Stimulated activated naive CD8-positive, alpha-beta T cell treated with anti-CD3 and anti-CD28 coated beads, Interleukin-15, Interleukin-2, amounts not matched to agents 100 ng/mL and 50 ng/mL, for 24 hours (primary cell): Measurements from ENCODE around the gene CACNA1C.

Source experiments
- H3K27ac Mint-ChIP-seq: one replicate; pipeline ENCODE4 v1.8.0; 2021; ENCODE audit warnings: mild to moderate bottlenecking, mixed read lengths
- H3K27me3 Mint-ChIP-seq: one replicate; pipeline ENCODE4 v1.8.0; 2021; ENCODE audit warnings: mixed read lengths
- H3K36me3 Mint-ChIP-seq: one replicate; pipeline ENCODE4 v1.8.0; 2021; ENCODE audit warnings: low read depth, mixed read lengths
- H3K4me1 Mint-ChIP-seq: one replicate; pipeline ENCODE4 v1.8.0; 2021; ENCODE audit warnings: low read depth, mixed read lengths
- H3K4me3 Mint-ChIP-seq: one replicate; pipeline ENCODE4 v1.8.0; 2021; ENCODE audit warnings: mild to moderate bottlenecking, mixed read lengths
- H3K9me3 Mint-ChIP-seq: one replicate; pipeline ENCODE4 v1.8.0; 2021; ENCODE audit warnings: mixed read lengths

The CACNA1C gene

DNA sequence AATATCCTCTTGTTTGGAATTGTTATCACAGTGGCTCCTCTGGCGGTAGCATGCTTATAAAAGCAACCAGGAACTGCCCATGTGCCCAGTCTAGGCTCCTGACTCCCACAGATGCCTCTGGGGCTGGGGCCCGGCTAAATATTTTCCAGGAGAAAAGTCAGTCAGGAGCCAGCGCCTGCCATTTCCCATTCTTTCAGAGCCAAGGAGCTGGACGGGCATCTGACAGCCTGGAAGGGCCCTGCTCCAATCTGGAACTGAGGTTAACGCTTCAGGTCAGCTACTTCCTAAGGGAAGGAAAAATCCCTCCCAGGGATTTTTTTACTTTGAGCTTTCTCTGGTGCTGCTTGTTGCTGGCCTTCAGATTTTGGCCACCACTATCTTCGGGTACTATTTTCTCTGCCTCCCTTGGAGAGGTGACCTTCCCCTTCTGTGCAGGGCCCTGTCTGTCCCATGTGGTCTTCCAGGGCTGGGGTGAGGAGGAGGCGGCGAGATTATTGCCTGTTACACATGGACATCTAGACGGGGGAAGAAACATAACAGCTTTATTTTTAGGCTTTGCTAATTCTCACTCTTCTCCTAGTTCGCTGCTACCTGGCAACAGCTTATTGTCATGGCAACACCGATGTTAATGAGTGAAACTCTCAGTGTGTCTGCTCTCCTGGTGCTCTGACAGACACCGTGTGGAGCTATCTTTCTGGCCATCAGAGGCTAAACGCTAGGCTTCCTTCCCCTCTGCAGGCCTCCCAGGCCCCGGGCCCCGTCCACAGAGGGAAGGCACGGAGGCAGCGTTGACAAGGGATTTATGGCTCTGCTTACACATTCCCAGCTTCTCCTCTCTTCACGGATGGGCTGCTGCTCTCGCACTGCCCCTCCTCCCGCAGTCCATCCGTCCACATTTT, 160.4 kb downstream of the CACNA1C start:
- no peak overlapping the region for H3K4me3 Mint-ChIP-seq
- H3K4me1 Mint-ChIP-seq = no peaks in the 10 kb centered on the region
- no peaks in the 10 kb centered on the region for H3K36me3 Mint-ChIP-seq
- H3K9me3 Mint-ChIP-seq = no peaks in the 10 kb centered on the region
- peaks cover 3% of the 10 kb centered on the region for H3K27me3 Mint-ChIP-seq
- H3K27ac Mint-ChIP-seq = no peak overlapping the region

GRCh38 chr12:2214411-2214810, 161.6 kb downstream of the CACNA1C start:
- H3K9me3 Mint-ChIP-seq = no peaks in the 10 kb centered on the region
- H3K27ac Mint-ChIP-seq = no peak overlapping the region
- H3K36me3 Mint-ChIP-seq = no peaks in the 10 kb centered on the region
- no peak overlapping the region for H3K4me3 Mint-ChIP-seq
- peaks cover 3% of the 10 kb centered on the region for H3K27me3 Mint-ChIP-seq
- H3K4me1 Mint-ChIP-seq = no peaks in the 10 kb centered on the region

- Mint-ChIP-seq H3K36me3 (no peaks in the 10 kb centered on the region), H3K27ac (no peak overlapping the region), H3K9me3 (no peaks in the 10 kb centered on the region), H3K4me3 (no peak overlapping the region), H3K4me1 (no peaks in the 10 kb centered on the region), H3K27me3 (peaks cover 5% of the 10 kb centered on the region)
These were observed 163.1 kb downstream of the CACNA1C start for GRCh38 chr12:2215709-2216560.

GRCh38 chr12:2218706-2219105, 165.9 kb downstream of the CACNA1C start:
- Mint-ChIP-seq H3K4me3 (no peak overlapping the region), H3K27ac (no peak overlapping the region), H3K4me1 (no peaks in the 10 kb centered on the region), H3K36me3 (no peaks in the 10 kb centered on the region), H3K9me3 (no peaks in the 10 kb centered on the region), H3K27me3 (peaks cover 8% of the 10 kb centered on the region)

- Mint-ChIP-seq H3K36me3 (no peaks in the 10 kb centered on the region), H3K27ac (no peak overlapping the region), H3K9me3 (no peaks in the 10 kb centered on the region), H3K4me1 (no peaks in the 10 kb centered on the region), H3K27me3 (peaks cover 8% of the 10 kb centered on the region), H3K4me3 (no peak overlapping the region)
These were observed 168.3 kb downstream of the CACNA1C start for GRCh38 chr12:2221030-2221621.

DNA sequence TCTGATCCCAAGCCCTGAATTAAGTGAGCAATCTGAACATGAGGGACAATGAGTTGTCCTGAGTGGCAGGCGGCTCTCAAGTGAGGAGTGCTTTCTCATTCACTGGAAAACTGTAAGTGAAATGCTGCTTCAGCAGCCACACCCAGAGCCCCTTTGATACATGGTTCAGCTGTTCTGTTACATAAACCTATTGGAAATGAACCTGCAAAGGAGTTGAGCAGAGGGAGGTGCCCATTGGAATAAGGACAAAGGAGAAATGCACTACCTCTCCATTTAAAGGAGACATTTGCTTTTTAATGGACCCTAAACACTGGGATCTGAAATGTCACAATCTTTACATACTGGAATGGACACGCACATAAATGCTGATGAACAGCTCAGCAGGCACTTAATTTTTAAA, 169.9 kb downstream of the CACNA1C start:
- no peaks in the 10 kb centered on the region for H3K36me3 Mint-ChIP-seq
- H3K4me1 Mint-ChIP-seq = no peaks in the 10 kb centered on the region
- no peak overlapping the region for H3K27ac Mint-ChIP-seq
- H3K4me3 Mint-ChIP-seq = no peak overlapping the region
- H3K27me3 Mint-ChIP-seq = peaks cover 12% of the 10 kb centered on the region
- H3K9me3 Mint-ChIP-seq = no peaks in the 10 kb centered on the region

DNA sequence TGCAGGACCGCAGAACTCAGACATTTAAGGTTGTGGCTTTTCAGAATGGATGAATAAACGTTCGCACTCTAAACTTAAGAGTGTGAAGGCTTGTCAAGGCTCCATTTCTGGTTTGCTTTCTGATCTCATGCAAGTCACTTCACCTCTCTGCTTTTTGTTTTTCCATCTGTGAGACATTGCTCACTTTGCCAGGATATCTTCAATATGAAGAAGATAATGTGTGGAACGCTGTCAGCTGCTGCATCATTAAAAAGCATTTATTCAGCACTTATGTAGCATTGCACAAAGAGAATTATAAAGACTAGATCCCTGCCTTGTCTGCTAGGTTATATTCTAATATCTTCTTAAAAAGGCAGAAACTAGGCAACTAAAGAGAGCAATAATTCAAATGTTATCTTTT, 172.2 kb downstream of the CACNA1C start:
- Mint-ChIP-seq H3K36me3 (no peaks in the 10 kb centered on the region), H3K27me3 (peaks cover 17% of the 10 kb centered on the region), H3K9me3 (no peaks in the 10 kb centered on the region), H3K4me1 (no peaks in the 10 kb centered on the region), H3K4me3 (no peak overlapping the region), H3K27ac (no peak overlapping the region)

- no peaks in the 10 kb centered on the region for H3K9me3 Mint-ChIP-seq
- no peak overlapping the region for H3K27ac Mint-ChIP-seq
- H3K4me3 Mint-ChIP-seq = no peak overlapping the region
- no peaks in the 10 kb centered on the region for H3K36me3 Mint-ChIP-seq
- H3K27me3 Mint-ChIP-seq = peaks cover 15% of the 10 kb centered on the region
- H3K4me1 Mint-ChIP-seq = no peaks in the 10 kb centered on the region
These were observed 172.9 kb downstream of the CACNA1C start for GRCh38 chr12:2225696-2226095.

DNA sequence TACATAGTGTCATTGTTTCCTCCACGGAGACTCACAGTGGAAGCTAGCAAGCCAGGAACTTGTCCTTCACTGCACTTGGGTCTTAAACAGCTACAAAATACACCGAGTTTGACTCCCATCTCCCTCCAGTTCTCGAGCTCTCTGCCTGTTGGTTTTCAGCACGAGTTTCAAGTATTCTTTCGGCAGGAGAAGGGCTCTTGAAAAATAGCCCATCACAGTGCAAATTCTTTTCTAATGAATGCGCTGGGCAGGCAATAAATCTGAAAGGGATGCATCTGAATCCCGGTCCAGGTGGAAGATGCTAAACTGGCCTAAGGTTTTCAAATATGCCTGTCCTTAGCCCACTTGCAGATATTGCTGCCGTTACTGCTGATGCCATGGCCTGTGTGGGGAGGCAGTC, 173.9 kb downstream of the CACNA1C start:
- Mint-ChIP-seq H3K27ac (no peak overlapping the region), H3K36me3 (no peaks in the 10 kb centered on the region), H3K27me3 (peaks cover 9% of the 10 kb centered on the region), H3K4me1 (no peaks in the 10 kb centered on the region), H3K9me3 (no peaks in the 10 kb centered on the region), H3K4me3 (no peak overlapping the region)

DNA sequence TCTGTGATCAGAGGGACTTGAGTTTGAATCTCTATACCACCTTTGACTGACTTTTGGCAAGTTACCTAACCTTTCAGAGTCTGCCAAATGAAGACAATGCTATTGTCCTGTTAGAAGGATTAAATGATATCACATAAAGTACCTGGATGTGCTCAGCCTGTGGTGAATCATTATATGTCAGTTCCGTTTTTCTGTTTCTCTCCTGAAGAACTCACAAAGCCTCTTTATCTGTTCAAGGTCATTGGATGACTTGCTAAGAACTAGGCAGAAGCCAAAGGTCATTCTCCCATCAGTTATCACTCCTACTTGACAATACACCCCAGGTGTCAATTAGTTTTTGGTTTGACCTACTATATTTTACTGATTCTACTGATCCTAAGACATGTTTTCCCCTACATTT, 174.6 kb downstream of the CACNA1C start:
- Mint-ChIP-seq H3K27ac (no peak overlapping the region), H3K36me3 (no peaks in the 10 kb centered on the region), H3K9me3 (no peaks in the 10 kb centered on the region), H3K27me3 (peaks cover 9% of the 10 kb centered on the region), H3K4me3 (no peak overlapping the region), H3K4me1 (no peaks in the 10 kb centered on the region)

- Mint-ChIP-seq H3K4me1 (no peaks in the 10 kb centered on the region), H3K27ac (no peak overlapping the region), H3K27me3 (peaks cover 12% of the 10 kb centered on the region), H3K9me3 (no peaks in the 10 kb centered on the region), H3K4me3 (no peak overlapping the region), H3K36me3 (no peaks in the 10 kb centered on the region)
These were observed 175.7 kb downstream of the CACNA1C start for GRCh38 chr12:2228535-2228934.

DNA sequence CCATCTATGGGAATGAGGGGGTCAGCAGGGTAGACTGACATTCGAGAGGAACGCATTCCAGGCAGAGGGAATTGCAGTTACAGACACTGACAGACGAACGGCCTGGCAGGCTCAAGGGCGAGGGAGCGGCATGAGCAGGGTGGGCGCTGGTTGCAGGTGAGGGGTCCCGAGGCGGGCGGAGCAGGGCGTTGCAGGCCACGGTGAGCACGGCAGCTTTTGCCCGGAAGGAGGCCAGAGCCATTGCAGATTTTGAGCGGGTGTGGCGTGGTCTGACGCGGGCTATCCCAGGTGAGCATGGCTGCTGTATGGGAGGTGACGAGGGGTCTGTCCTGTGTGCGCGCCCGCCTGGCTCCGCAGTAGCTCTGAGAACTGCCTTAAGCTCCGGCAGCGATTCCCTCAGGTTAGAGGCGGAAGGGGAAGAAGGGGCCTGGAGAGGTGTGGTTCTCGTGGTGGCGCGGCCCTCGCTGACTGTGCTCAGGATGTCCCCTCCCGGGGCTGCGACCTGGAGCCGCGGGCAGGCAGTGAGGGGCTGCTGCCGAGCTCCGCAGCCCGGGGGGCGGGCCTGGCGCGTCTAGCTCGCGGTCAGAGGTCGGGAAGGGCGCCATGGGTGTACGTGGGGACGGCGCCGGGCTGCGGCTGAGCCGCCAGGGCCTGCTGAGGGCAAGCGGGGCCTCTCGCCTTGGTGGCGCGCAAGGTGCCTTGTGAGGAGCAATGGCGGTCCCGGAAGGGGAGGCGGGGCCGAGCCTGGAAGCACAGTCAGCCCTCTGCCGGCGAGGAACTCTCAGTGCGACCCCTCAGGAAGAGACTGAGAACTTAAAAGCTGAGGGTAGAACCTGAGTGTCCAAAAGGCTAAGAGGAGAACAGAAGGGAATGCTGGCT, 177.1 kb downstream of the CACNA1C start:
- Mint-ChIP-seq H3K27ac (no peak overlapping the region), H3K36me3 (no peaks in the 10 kb centered on the region), H3K4me1 (no peaks in the 10 kb centered on the region), H3K27me3 (peaks cover 12% of the 10 kb centered on the region), H3K9me3 (no peaks in the 10 kb centered on the region), H3K4me3 (no peak overlapping the region)

- Mint-ChIP-seq H3K4me1 (no peaks in the 10 kb centered on the region), H3K9me3 (no peaks in the 10 kb centered on the region), H3K27me3 (peaks cover 12% of the 10 kb centered on the region), H3K27ac (no peak overlapping the region), H3K4me3 (no peak overlapping the region), H3K36me3 (no peaks in the 10 kb centered on the region)
These were observed 178.3 kb downstream of the CACNA1C start for GRCh38 chr12:2231011-2231595.

DNA sequence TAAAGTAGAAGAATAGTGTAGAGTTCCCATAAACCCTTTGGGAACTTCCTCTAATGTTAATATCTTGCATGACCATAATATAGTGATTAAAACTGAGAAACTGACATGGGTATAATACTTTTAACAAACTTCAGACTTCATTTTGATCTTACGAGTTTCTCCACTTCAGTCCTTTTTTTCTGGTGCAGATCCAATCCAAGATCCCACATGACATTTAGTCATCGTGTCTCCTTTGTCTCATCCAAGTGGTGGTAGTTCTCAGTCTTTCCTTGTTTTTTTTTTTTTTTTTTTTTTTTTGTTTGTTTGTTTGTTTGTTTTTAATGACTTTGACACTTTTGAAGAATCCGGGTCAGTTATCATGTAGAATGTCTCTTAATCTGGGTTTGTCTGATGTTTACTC, 179.2 kb downstream of the CACNA1C start:
- Mint-ChIP-seq H3K27me3 (peaks cover 12% of the 10 kb centered on the region), H3K27ac (no peak overlapping the region), H3K36me3 (no peaks in the 10 kb centered on the region), H3K4me1 (no peaks in the 10 kb centered on the region), H3K9me3 (no peaks in the 10 kb centered on the region), H3K4me3 (no peak overlapping the region)
